NCI-H1436 treated with DMSO at 0.1 percent for 48 hours (cell line): ENCODE results near the gene TSHZ3.

Source experiments
- DNase-seq: peaks from one replicate; lab custom pipeline; 2025; lab: John Stamatoyannopoulos, UW

Gene TSHZ3

GRCh38 chr19:31226151-31226935 lies 122.9 kb downstream of the TSHZ3 start:
- DNase-seq: no peak
